Smooth muscle cell (in vitro differentiated cells): ENCODE results near the gene PAM. TPM values are rescaled to one million over a fixed set of nuclear protein-coding genes. Genes with fewer than 3 reads are reported as not detected.
A peak's percentile ranks its signal among the peaks of the same experiment; 100 is the strongest.

Experiments used
- DNase-seq: peaks from one replicate; lab custom pipeline; 2025; ENCODE audit not compliant: unreplicated experiment; lab: John Stamatoyannopoulos, UW
- H2AFZ ChIP-seq: fragments of 200-600 bp; sonication (generic); 2 replicates; pipeline ENCODE4 v1.6.0; 2016; ENCODE audit warnings: antibody characterized with exemption, low read depth, mild to moderate bottlenecking
- H3F3A ChIP-seq: fragments of 200-600 bp; sonication (generic); 2 replicates; pipeline ENCODE4 v1.6.0; 2017; ENCODE audit warnings: antibody characterized with exemption, low read depth
- H3K27ac ChIP-seq: fragments of 200-600 bp; sonication (generic); 2 replicates; pipeline ENCODE4 v1.5.1; 2016; ENCODE audit warnings: low read depth, mild to moderate bottlenecking
- H3K27me3 ChIP-seq: fragments of 200-600 bp; sonication (generic); 2 replicates; pipeline ENCODE4 v1.6.1; 2016; ENCODE audit warnings: low read depth, mild to moderate bottlenecking
- H3K36me3 ChIP-seq: fragments of 200-600 bp; sonication (generic); 2 replicates; pipeline ENCODE4 v1.5.1; 2016; ENCODE audit warnings: low read depth
- H3K4me1 ChIP-seq: fragments of 200-600 bp; sonication (generic); 2 replicates; pipeline ENCODE4 v1.5.1; 2016; ENCODE audit warnings: low read depth
- H3K4me2 ChIP-seq: fragments of 200-600 bp; sonication (generic); 2 replicates; pipeline ENCODE4 v1.6.0; 2016; ENCODE audit warnings: mild to moderate bottlenecking
- H3K4me3 ChIP-seq: fragments of 200-600 bp; sonication (generic); 2 replicates; pipeline ENCODE4 v1.5.1; 2016; ENCODE audit warnings: mild to moderate bottlenecking
- H3K79me2 ChIP-seq: fragments of 200-600 bp; sonication (generic); 2 replicates; pipeline ENCODE4 v1.6.0; 2016; ENCODE audit warnings: low read depth, mild to moderate bottlenecking
- H3K9ac ChIP-seq: fragments of 200-600 bp; sonication (generic); 2 replicates; pipeline ENCODE4 v1.6.0; 2016; ENCODE audit warnings: low read depth
- H3K9me3 ChIP-seq: fragments of 200-600 bp; sonication (generic); replicated peaks from 2 replicates; pipeline ENCODE4 v1.5.1; 2016; ENCODE audit warnings: low read depth
- H4K20me1 ChIP-seq: fragments of 200-600 bp; sonication (generic); 2 replicates; pipeline ENCODE4 v1.6.0; 2016; ENCODE audit warnings: low read depth
- WGBS: methylation state at CpG from one replicate; pipeline ENCODE4 v1.1.7; 2016; ENCODE audit warnings: low lambda C conversion rate; 5-methylcytosine and 5-hydroxymethylcytosine counted together
- polyA plus RNA-seq: library from polyadenylated mRNA; unstranded; fragments of >200 nt; fragmentation: Nextera tagmentation; extraction: Ambion mirVana; gene quantifications from 2 replicates; pipeline ENCODE4 v1.2.1, GENCODE V29; 2016
- total RNA-seq: library from RNA; depleted of rRNA; stranded (reverse); fragments of >200 nt; gene quantifications from 2 replicates; pipeline ENCODE4 v1.2.3, GENCODE V29; 2014
- TF ChIP-seq, protein P1 (sequence below): fragments of 200-600 bp; sonication (generic); IDR thresholded peaks from 2 replicates; pipeline ENCODE4 v1.5.1; 2017; ENCODE audit warnings: borderline replicate concordance, mild to moderate bottlenecking, antibody characterized with exemption; ENCODE audit not compliant: insufficient read depth, poor library complexity, severe bottlenecking

Gene PAM
- total and polyA plus RNA-seq, 2 experiments from 2014 or later: 117 to 155 TPM

DNA sequence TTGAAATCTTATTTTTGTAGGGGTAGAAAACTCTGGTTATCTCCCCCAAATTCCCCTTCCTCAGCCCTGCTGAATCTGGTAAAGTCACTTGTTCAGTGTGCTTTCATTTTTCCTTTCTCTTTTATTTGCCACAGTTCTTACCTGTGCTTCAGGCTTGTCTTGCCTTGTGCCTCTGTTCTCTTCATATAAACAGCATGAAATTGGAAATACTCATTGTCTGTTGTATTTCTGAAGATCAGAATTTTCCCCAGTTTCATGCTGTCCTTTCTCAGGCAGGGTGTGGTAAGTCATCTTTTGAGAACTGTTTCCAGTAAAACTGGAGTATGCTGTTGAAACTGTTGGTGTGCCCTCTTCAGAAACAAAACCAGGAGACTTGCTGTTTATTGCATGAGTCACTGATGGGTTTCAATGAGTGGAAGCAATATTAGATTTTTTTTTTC is 7.0 kb downstream of the PAM start:
- Histone ChIP-seq H3K4me2 (peak overlapping the region; percentile 52), H3K79me2 (peaks cover 39% of the 10 kb centered on the region), H3K27ac (peak overlapping the region; percentile 79), H3K4me3 (no peak overlapping the region), H3K9ac (peak overlapping the region; percentile 59), H3K4me1 (peaks cover 31% of the 10 kb centered on the region), H3K27me3 (no peaks in the 10 kb centered on the region), H3K36me3 (no peaks in the 10 kb centered on the region), H4K20me1 (peaks cover 56% of the 10 kb centered on the region), H3K9me3 (no peaks in the 10 kb centered on the region), H3F3A (no peaks in the 10 kb centered on the region), H2AFZ (no peak overlapping the region)
- DNase-seq: no peak
- TF ChIP-seq, protein P1, sequence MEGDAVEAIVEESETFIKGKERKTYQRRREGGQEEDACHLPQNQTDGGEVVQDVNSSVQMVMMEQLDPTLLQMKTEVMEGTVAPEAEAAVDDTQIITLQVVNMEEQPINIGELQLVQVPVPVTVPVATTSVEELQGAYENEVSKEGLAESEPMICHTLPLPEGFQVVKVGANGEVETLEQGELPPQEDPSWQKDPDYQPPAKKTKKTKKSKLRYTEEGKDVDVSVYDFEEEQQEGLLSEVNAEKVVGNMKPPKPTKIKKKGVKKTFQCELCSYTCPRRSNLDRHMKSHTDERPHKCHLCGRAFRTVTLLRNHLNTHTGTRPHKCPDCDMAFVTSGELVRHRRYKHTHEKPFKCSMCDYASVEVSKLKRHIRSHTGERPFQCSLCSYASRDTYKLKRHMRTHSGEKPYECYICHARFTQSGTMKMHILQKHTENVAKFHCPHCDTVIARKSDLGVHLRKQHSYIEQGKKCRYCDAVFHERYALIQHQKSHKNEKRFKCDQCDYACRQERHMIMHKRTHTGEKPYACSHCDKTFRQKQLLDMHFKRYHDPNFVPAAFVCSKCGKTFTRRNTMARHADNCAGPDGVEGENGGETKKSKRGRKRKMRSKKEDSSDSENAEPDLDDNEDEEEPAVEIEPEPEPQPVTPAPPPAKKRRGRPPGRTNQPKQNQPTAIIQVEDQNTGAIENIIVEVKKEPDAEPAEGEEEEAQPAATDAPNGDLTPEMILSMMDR: no peak

DNA sequence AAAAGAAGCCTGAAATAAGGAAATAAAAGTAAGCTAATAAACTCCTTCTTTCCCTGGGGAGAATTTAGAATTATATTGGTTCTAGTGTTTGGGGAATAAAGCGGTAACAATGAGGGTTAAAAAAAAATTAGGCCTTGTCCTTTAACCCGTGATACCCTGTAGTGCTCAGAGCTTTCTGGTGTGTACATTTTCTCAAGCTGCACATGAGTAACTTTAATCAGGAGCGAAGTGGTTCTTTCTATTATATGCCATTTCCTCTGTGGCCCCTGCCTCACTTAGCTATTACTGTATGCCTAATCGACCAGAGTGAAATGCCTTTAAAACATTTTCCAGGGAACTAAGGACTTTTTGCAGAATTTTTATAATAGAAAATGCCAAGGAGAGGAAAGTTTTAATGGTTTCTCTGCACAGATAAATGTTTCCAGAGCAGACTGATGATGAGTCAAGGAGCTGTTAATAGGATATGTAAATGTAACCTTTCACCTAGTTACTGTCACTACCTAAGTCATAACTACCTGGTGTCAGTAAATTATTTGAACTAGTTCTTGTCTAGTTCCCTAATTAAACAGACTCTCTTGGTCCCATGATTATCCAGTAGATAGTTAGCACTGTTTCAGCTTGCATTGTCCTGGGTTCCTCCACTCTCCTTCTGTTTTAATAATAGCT is 7.6 kb downstream of the PAM start:
- H3K27me3 ChIP-seq: no peaks in the 10 kb centered on the region
- peak overlapping the region; percentile 52 for H3K4me2 ChIP-seq
- no peak overlapping the region for H2AFZ ChIP-seq
- peaks cover 35% of the 10 kb centered on the region for H3K4me1 ChIP-seq
- H3K36me3 ChIP-seq: no peaks in the 10 kb centered on the region
- H4K20me1 ChIP-seq: peaks cover 60% of the 10 kb centered on the region
- TF ChIP-seq, protein P1: no peak
- 75% methylated on average over 4 of the region's 4 CpGs for WGBS
- DNase-seq: no peak
- no peaks in the 10 kb centered on the region for H3K9me3 ChIP-seq
- H3K9ac ChIP-seq: peak overlapping the region; percentile 59
- peaks cover 36% of the 10 kb centered on the region for H3K79me2 ChIP-seq
- no peaks in the 10 kb centered on the region for H3F3A ChIP-seq
- peak overlapping the region; percentile 79 for H3K27ac ChIP-seq
- H3K4me3 ChIP-seq: no peak overlapping the region

DNA sequence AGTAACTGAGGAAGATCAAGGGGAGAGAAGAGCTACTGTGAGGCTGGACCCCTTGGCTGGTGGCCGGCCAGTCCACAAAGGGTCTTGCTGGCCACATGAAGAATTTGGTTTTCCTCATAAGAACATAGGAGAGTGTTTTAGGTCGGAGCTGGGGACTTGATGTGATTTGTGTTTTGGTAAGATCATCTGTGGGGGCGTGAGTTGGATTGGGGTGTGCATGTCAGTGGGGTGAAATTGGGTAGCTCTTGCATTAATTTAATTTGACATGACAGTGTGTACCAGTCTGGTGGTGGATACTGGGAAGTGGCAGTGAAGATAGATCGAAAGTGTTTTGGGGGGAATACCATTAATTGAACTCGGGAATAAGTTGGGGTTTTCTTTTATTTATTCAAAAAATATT is 8.6 kb downstream of the PAM start:
- no peaks in the 10 kb centered on the region for H3F3A ChIP-seq
- H4K20me1 ChIP-seq: peaks cover 64% of the 10 kb centered on the region
- no peaks in the 10 kb centered on the region for H3K36me3 ChIP-seq
- no peak overlapping the region for H3K4me2 ChIP-seq
- peaks cover 34% of the 10 kb centered on the region for H3K79me2 ChIP-seq
- no peak for DNase-seq
- H3K27ac ChIP-seq: no peak overlapping the region
- H3K9me3 ChIP-seq: no peaks in the 10 kb centered on the region
- H3K4me3 ChIP-seq: no peak overlapping the region
- H3K4me1 ChIP-seq: peaks cover 29% of the 10 kb centered on the region
- no peaks in the 10 kb centered on the region for H3K27me3 ChIP-seq
- no peak overlapping the region for H3K9ac ChIP-seq
- H2AFZ ChIP-seq: no peak overlapping the region
- over 99% methylated on average over 5 of the region's 5 CpGs for WGBS
- TF ChIP-seq, protein P1: no peak

DNA sequence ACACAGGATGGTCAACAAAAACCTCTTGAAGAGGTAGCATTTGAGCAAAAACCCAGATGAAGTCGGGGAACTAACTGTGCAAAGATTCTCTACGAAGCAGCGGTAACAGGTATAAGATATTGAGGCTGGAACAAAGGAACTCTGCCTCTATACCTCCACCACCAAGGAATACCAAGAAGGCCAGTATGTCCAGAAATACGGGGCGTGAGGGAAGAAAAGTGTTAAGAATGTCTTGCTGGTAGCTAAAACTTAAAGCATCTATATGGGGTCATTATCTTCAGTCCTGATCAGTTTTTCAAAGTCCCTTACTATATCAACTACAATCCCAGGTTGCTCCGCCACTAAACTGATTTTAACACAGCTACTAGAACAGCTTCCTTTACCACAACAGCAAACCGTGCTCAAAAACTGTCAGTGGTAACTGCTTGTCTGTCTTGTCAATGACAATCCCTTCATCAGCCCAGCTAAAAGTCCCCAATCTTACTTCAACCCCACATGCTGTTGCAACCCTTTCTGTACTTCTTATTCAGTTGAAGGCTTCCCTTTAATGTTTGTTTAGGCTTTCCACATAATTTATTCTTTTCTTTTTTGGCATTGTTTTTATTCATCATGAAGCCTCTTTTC is 9.4 kb downstream of the PAM start:
- Histone ChIP-seq H3K4me2 (no peak overlapping the region), H4K20me1 (peaks cover 67% of the 10 kb centered on the region), H3F3A (no peaks in the 10 kb centered on the region), H3K9me3 (no peaks in the 10 kb centered on the region), H3K27ac (no peak overlapping the region), H3K9ac (no peak overlapping the region), H2AFZ (no peak overlapping the region), H3K4me1 (peaks cover 28% of the 10 kb centered on the region), H3K79me2 (peaks cover 34% of the 10 kb centered on the region), H3K36me3 (no peaks in the 10 kb centered on the region), H3K27me3 (no peaks in the 10 kb centered on the region), H3K4me3 (no peak overlapping the region)
- DNase-seq: no peak
- WGBS: 95% methylated on average over 7 of the region's 7 CpGs
- TF ChIP-seq, protein P1: no peak
